ENCODE measurements around the gene PRPH. TPM values are rescaled to one million over a fixed set of nuclear protein-coding genes. Genes with fewer than 3 reads are reported as not detected.

Gene PRPH
- polyA plus RNA-seq, 2 of the 4 experiments (the other 2 are of a cell fraction) = 0.50 to 1.7 TPM

DNA sequence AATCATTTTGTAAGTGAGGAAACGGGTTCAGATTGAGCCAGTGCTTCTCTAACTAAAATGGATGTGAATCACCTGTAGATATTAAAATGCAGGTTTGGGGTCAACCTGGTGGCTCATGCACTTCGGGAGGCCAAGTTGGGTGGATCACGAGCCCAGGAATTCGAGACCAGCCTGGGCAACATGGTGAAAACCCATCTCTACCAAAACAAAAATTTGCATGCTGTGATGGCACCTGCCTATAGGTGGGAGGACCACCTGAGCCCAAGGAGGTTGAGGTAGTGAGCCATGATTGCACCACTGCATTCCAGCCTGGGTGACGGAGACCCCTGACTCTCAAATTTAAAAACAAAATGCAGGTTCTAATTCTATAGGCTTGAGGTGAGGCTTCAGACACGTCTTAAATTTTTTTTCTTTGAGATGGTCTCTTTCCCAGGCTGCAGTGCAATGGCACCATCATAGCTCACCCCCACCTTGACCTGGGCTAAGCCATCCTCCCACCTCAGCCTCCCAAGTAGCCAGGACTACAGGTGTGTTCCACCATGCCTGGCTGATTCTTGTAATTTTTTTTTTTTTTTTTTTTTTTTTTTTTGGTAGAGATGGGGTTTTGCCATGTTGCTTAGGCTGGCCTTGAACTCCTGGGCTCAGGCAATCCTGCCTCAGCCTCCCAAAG lies 21.1 kb upstream of the PRPH start:
- no peak overlapping the region for H3K4me2 ChIP-seq
- peak in 1 of 2 experiments; percentile 6; a peak in 3 of 6 replicates for ATAC-seq
- no peak overlapping the region for H3K27ac ChIP-seq
- POLR2A ChIA-PET = interaction anchor here (0.6 to 0.7 kb wide), 3 partner anchors 14 to 446 kb away, joined by 3 to 9 read pairs (median 9); no protein-coding TSS in a partner anchor
- FAIRE-seq = no peak
- H3K4me1 ChIP-seq = peaks cover 22% of the 10 kb centered on the region
- WGBS (ENCODE audit: missing lambda C conversion rate) = 83% methylated on average over 6 of the region's 6 CpGs
- no peak for TF ChIP-seq EHF (CRISPR knock-in tag; IDR thresholded peaks at IDR 0.05)
- TF ChIP-seq FOSL2 (IDR thresholded peaks at IDR 0.05) = no peak
- 0 out of 2 replicates have a peak, but pooled peaks have one; percentile 15 for TF ChIP-seq FOSL2 (CRISPR knock-in tag; IDR thresholded peaks at IDR 0.05)
- TF ChIP-seq JUN (IDR thresholded peaks at IDR 0.05) = no peak; a peak in 3 of 5 replicates
- peak; percentile 41 for TF ChIP-seq CHD2 (IDR thresholded peaks at IDR 0.05; ENCODE audit: low read length, partially characterized antibody)
- no peak for TF ChIP-seq MAZ (IDR thresholded peaks at IDR 0.05; ENCODE audit: borderline replicate concordance, low read depth, low read length)
- TF ChIP-seq FOSB (CRISPR knock-in tag; IDR thresholded peaks at IDR 0.05) = peak; percentile 96
- no peak for TF ChIP-seq HES2 (IDR thresholded peaks at IDR 0.05)
- no peak for TF ChIP-seq CBX2 (IDR thresholded peaks at IDR 0.05; ENCODE audit: borderline replicate concordance, low read depth)
- no peak for TF ChIP-seq KDM5A (IDR thresholded peaks at IDR 0.05)
- TF ChIP-seq TP53 (CRISPR knock-in tag; IDR thresholded peaks at IDR 0.05) = peak; percentile 91
- peak; percentile 51 for TF ChIP-seq TFCP2L1 (CRISPR knock-in tag; IDR thresholded peaks at IDR 0.05)
- TF ChIP-seq MYC (IDR thresholded peaks at IDR 0.05; ENCODE audit: borderline replicate concordance, low read length) = no peak
- TF ChIP-seq ZNF302 (CRISPR knock-in tag; IDR thresholded peaks at IDR 0.05) = no peak
- TF ChIP-seq HEYL (CRISPR knock-in tag; IDR thresholded peaks at IDR 0.05) = no peak
- no peak for TF ChIP-seq HOXB13 (CRISPR knock-in tag; IDR thresholded peaks at IDR 0.05; ENCODE audit: low read depth)
- TF ChIP-seq HOXA7 (CRISPR knock-in tag; IDR thresholded peaks at IDR 0.05) = peak; percentile 94
- no peak for TF ChIP-seq HDAC2 (IDR thresholded peaks at IDR 0.05)
- TF ChIP-seq SMC3 (IDR thresholded peaks at IDR 0.05) = no peak
- TF ChIP-seq EHMT2 (IDR thresholded peaks at IDR 0.05; ENCODE audit: low read depth) = no peak
- no peak for TF ChIP-seq GATA3 (IDR thresholded peaks at IDR 0.05; ENCODE audit: borderline replicate concordance)
- no peak for TF ChIP-seq HOXB5 (CRISPR knock-in tag; IDR thresholded peaks at IDR 0.05)
- TF ChIP-seq ATOH8 (CRISPR knock-in tag; IDR thresholded peaks at IDR 0.05; ENCODE audit: low read depth) = peak; percentile 7; the same call in 1 of the 2 replicates
- no peak for TF ChIP-seq SREBF2 (IDR thresholded peaks at IDR 0.05)
- TF ChIP-seq PHF8 (IDR thresholded peaks at IDR 0.05; ENCODE audit: borderline replicate concordance, low read depth) = no peak
- no peak for TF ChIP-seq RNF2 (IDR thresholded peaks at IDR 0.05; ENCODE audit: borderline replicate concordance, low read depth)
- TF ChIP-seq RARB (CRISPR knock-in tag; IDR thresholded peaks at IDR 0.05) = peak; percentile 75
- TF ChIP-seq MAFK (IDR thresholded peaks at IDR 0.05; ENCODE audit: partially characterized antibody) = no peak
- TF ChIP-seq POLR2AphosphoS2 (conservative IDR thresholded peaks at IDR 0.05; ENCODE audit: low read length) = peak; percentile 97
- no peak for TF ChIP-seq POLR2A (IDR thresholded peaks at IDR 0.05; ENCODE audit: low read length)
- no peak overlapping the region for H3K4me3 ChIP-seq
- CTCF ChIA-PET = interaction anchor here (0.6 to 4.9 kb wide), 10 partner anchors 10 to 74 kb away, joined by 3 to 41 read pairs (median 3); no protein-coding TSS in a partner anchor
- H3K9me3 ChIP-seq = no peaks in the 10 kb centered on the region
- no peak for DNase-seq (ENCODE audit: low read depth in 1 of 2, low spot score in 1 of 2)

All from A549 (cell line).